ENCODE data around the gene MGAT1.
"Not testable (repeated sequence)": the region's sequence is repeated elsewhere in the genome, so short reads cannot be mapped to it uniquely, and the experiment has no call there.

- not testable (repeated sequence) for TF ChIP-seq REST (IDR thresholded peaks at IDR 0.05; ENCODE audit: insufficient replicate concordance, low read depth); POLR2AphosphoS5 (IDR thresholded peaks at IDR 0.05; ENCODE audit: low read depth); CTCF (IDR thresholded peaks at IDR 0.05; ENCODE audit: insufficient read depth, low read length); GABPA (IDR thresholded peaks at IDR 0.05; ENCODE audit: low read depth)
Measured at GRCh38 chr5:180828756-180829531, 26.3 kb upstream of the MGAT1 start.
